ENCODE data around the gene TEAD4.

The TEAD4 gene

GRCh38 chr12:3086211-3086610 lies 127.0 kb downstream of the TEAD4 start:
- no peak overlapping the region for H3K9ac ChIP-seq (ENCODE audit: low read length)
- no peaks in the 10 kb centered on the region for H3K27me3 ChIP-seq (ENCODE audit: control insufficient read depth, insufficient read depth, low read length)
- no peaks in the 10 kb centered on the region for H3K36me3 ChIP-seq (ENCODE audit: control insufficient read depth, insufficient read depth, low read length)
- no peak overlapping the region for H3K27ac ChIP-seq (ENCODE audit: low read depth, low read length)
- H3K4me1 ChIP-seq (ENCODE audit: control insufficient read depth, insufficient read depth, low read length): no peaks in the 10 kb centered on the region
- no peak overlapping the region for H3K4me3 ChIP-seq (ENCODE audit: low read length)

- Histone ChIP-seq H3K4me3 (ENCODE audit: low read length) (no peak overlapping the region), H3K27ac (ENCODE audit: low read depth, low read length) (no peak overlapping the region), H3K9ac (ENCODE audit: low read length) (no peak overlapping the region), H3K27me3 (ENCODE audit: control insufficient read depth, insufficient read depth, low read length) (no peaks in the 10 kb centered on the region), H3K4me1 (ENCODE audit: control insufficient read depth, insufficient read depth, low read length) (no peaks in the 10 kb centered on the region), H3K36me3 (ENCODE audit: control insufficient read depth, insufficient read depth, low read length) (no peaks in the 10 kb centered on the region)
Measured at GRCh38 chr12:3086729-3087323, 127.6 kb downstream of the TEAD4 start.

- no peak overlapping the region for H3K9ac ChIP-seq (ENCODE audit: low read length)
- no peaks in the 10 kb centered on the region for H3K36me3 ChIP-seq (ENCODE audit: control insufficient read depth, insufficient read depth, low read length)
- H3K4me1 ChIP-seq (ENCODE audit: control insufficient read depth, insufficient read depth, low read length): no peaks in the 10 kb centered on the region
- H3K27ac ChIP-seq (ENCODE audit: low read depth, low read length): no peak overlapping the region
- no peak overlapping the region for H3K4me3 ChIP-seq (ENCODE audit: low read length)
- H3K27me3 ChIP-seq (ENCODE audit: control insufficient read depth, insufficient read depth, low read length): no peaks in the 10 kb centered on the region
Measured at GRCh38 chr12:3087758-3088650, 128.8 kb downstream of the TEAD4 start.

- no peaks in the 10 kb centered on the region for H3K36me3 ChIP-seq (ENCODE audit: control insufficient read depth, insufficient read depth, low read length)
- H3K4me1 ChIP-seq (ENCODE audit: control insufficient read depth, insufficient read depth, low read length): no peaks in the 10 kb centered on the region
- no peak overlapping the region for H3K27ac ChIP-seq (ENCODE audit: low read depth, low read length)
- no peak overlapping the region for H3K4me3 ChIP-seq (ENCODE audit: low read length)
- H3K9ac ChIP-seq (ENCODE audit: low read length): no peak overlapping the region
- no peaks in the 10 kb centered on the region for H3K27me3 ChIP-seq (ENCODE audit: control insufficient read depth, insufficient read depth, low read length)
Measured at GRCh38 chr12:3089588-3089987, 130.4 kb downstream of the TEAD4 start.

Measured in rectal smooth muscle tissue (tissue), 1 donor.